ENCODE results near the gene HS3ST4.

DNA sequence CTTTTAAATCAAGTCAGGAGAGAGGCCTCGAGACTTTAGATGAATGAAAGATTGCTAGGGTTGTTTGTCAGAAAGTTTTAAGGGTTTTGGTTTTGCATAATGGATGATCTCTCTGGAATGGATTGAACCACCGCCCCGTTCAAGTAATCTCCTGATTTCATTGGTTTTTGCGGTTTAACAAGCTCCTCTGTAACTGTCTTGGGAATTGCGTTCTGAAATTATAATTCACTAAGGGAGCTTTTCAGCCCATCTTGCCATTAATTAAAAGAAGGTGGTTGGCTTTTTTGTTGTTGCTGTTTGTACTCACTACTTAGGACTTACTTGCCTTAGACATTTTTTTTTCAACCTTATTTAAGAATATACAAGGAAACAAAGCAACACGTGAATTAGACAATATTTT, 8.8 kb downstream of the HS3ST4 start:
- TF ChIP-seq POLR2A (IDR thresholded peaks at IDR 0.05): no peak
- TF ChIP-seq, protein P1, sequence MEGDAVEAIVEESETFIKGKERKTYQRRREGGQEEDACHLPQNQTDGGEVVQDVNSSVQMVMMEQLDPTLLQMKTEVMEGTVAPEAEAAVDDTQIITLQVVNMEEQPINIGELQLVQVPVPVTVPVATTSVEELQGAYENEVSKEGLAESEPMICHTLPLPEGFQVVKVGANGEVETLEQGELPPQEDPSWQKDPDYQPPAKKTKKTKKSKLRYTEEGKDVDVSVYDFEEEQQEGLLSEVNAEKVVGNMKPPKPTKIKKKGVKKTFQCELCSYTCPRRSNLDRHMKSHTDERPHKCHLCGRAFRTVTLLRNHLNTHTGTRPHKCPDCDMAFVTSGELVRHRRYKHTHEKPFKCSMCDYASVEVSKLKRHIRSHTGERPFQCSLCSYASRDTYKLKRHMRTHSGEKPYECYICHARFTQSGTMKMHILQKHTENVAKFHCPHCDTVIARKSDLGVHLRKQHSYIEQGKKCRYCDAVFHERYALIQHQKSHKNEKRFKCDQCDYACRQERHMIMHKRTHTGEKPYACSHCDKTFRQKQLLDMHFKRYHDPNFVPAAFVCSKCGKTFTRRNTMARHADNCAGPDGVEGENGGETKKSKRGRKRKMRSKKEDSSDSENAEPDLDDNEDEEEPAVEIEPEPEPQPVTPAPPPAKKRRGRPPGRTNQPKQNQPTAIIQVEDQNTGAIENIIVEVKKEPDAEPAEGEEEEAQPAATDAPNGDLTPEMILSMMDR (IDR thresholded peaks at IDR 0.05): no peak

Data from esophagus squamous epithelium (tissue), 4 donors.